ENCODE data around the gene KCTD7. TPM values are rescaled to one million over a fixed set of nuclear protein-coding genes. Genes with fewer than 3 reads are reported as not detected.

Gene KCTD7
- total and polyA plus RNA-seq, 10 of the 15 experiments (the other 5 are each of a cell fraction or from before 2014, with no cell fraction given), result 1.6 to 18.0 (median 9.4) TPM

GRCh38 chr7:66583490-66584110 is 45.1 kb upstream of the KCTD7 start:
- no peak overlapping the region for H3K4me2 ChIP-seq (ENCODE audit: control insufficient read depth, insufficient read depth)
- TF ChIP-seq EZH2 (IDR thresholded peaks at IDR 0.05; ENCODE audit: borderline replicate concordance, control insufficient read depth, low read depth, low read length) (no peak), PKNOX1 (IDR thresholded peaks at IDR 0.05) (no peak), ZNF274 (IDR thresholded peaks at IDR 0.05; ENCODE audit: insufficient read depth, insufficient read length) (no peak), ELK1 (IDR thresholded peaks at IDR 0.05; ENCODE audit: low read depth, low read length) (no peak), KAT2A (conservative IDR thresholded peaks at IDR 0.05; ENCODE audit: control insufficient read depth, low read depth, low read length) (no peak), ZNF217 (IDR thresholded peaks at IDR 0.05) (no peak)
- intact Hi-C loops (cut with micrococcal nuclease; ENCODE audit: unreplicated experiment), result loop anchor here (10.0 kb wide), 1 partner anchor 161 kb away; the partner anchor contains the start of gene RABGEF1
- ChIA-PET SMC1A (ENCODE audit: uncharacterized antibody, unreplicated experiment) (no interaction called here), CTCF (no interaction called here), POLR2A (interaction anchor here (1.1 kb wide), 1 partner anchor 16 kb away, joined by 4 read pairs; no protein-coding TSS in a partner anchor), RAD21 (ENCODE audit: unreplicated experiment) (no interaction called here)
- DNase-seq (ENCODE audit: low read depth, low spot score), result no peak
- no peak overlapping the region for H2AFZ ChIP-seq (ENCODE audit: control insufficient read depth, low read depth, low read length)
- no peaks in the 10 kb centered on the region for H3K4me1 ChIP-seq (ENCODE audit: control insufficient read depth, insufficient read depth, low read length)
- H4K20me1 ChIP-seq (ENCODE audit: control insufficient read depth, insufficient read depth), result no peaks in the 10 kb centered on the region
- H3K9ac ChIP-seq (ENCODE audit: control insufficient read depth, insufficient read depth, low read length), result no peak overlapping the region
- H3K4me3 ChIP-seq, result no peak overlapping the region
- ATAC-seq, result no peak
- peaks cover 50% of the 10 kb centered on the region for H3K79me2 ChIP-seq (ENCODE audit: control insufficient read depth, insufficient read depth, low read length)
- WGBS (ENCODE audit: insufficient coverage, insufficient replicate concordance, low lambda C conversion rate, missing lambda C conversion rate), result 0% methylated on average over 2 of the region's 2 CpGs
- peaks cover 0 to 2% of the 10 kb centered on the region in 2 experiments; a peak in 2 of 4 replicates for H3K36me3 ChIP-seq (ENCODE audit: control insufficient read depth in 2 of 2, insufficient read depth in 2 of 2, low read length in 1 of 2)
- BruUV-seq (replicated peaks), result TSS peak; percentile 1
- in situ Hi-C loops (cut with MboI), result no loop called here
- no peak overlapping the region for H3K27ac ChIP-seq (ENCODE audit: control insufficient read depth, insufficient read depth)
- no peak for FAIRE-seq
- H3K27me3 ChIP-seq (replicated peaks in 1 of 2; ENCODE audit: control insufficient read depth in 2 of 2, insufficient read depth in 2 of 2, low read length in 1 of 2), result no peaks in the 10 kb centered on the region
- no peaks in the 10 kb centered on the region for H3K9me3 ChIP-seq (replicated peaks; ENCODE audit: control insufficient read depth, insufficient read depth, low read length)
